ENCODE measurements around the gene LRMDA. TPM values are rescaled to one million over a fixed set of nuclear protein-coding genes. Genes with fewer than 3 reads are reported as not detected.

LRMDA gene
- total RNA-seq, 1 donor from 2014 or later: 2.1 TPM

DNA sequence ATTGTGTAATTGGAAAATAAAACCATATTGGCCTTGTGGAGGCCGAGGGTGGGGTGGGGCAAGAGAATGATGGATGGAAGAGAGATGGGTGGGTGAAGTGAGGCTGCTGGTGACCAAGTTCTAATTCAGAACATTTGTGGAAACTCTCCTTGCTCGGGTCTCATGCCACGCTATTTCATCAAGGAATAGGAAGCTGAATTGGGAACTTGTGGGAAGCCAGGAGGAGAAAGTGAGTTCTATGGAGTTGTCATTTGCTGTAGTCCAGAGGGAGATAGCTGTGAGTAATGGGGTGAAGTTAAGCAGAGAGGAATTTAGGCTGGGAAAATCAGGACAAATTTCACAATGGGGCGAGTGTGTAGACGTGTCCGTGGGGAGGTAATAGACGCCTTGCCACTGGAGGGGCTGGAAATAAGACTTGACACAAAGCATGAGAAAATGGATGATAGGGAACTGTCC, 339.2 kb downstream of the LRMDA start:
- H3K36me3 Mint-ChIP-seq (ENCODE audit: unreplicated experiment): no peaks in the 10 kb centered on the region
- no peak for DNase-seq
- no peak overlapping the region for H3K27ac Mint-ChIP-seq (ENCODE audit: unreplicated experiment)
- H3K9me3 Mint-ChIP-seq (ENCODE audit: unreplicated experiment): peaks cover 4% of the 10 kb centered on the region
- TF ChIP-seq, protein P1, sequence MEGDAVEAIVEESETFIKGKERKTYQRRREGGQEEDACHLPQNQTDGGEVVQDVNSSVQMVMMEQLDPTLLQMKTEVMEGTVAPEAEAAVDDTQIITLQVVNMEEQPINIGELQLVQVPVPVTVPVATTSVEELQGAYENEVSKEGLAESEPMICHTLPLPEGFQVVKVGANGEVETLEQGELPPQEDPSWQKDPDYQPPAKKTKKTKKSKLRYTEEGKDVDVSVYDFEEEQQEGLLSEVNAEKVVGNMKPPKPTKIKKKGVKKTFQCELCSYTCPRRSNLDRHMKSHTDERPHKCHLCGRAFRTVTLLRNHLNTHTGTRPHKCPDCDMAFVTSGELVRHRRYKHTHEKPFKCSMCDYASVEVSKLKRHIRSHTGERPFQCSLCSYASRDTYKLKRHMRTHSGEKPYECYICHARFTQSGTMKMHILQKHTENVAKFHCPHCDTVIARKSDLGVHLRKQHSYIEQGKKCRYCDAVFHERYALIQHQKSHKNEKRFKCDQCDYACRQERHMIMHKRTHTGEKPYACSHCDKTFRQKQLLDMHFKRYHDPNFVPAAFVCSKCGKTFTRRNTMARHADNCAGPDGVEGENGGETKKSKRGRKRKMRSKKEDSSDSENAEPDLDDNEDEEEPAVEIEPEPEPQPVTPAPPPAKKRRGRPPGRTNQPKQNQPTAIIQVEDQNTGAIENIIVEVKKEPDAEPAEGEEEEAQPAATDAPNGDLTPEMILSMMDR (IDR thresholded peaks at IDR 0.05; ENCODE audit: partially characterized antibody, unreplicated experiment): no peak
- H3K4me3 Mint-ChIP-seq (ENCODE audit: unreplicated experiment): no peak overlapping the region
- H3K4me1 Mint-ChIP-seq (ENCODE audit: low read depth, unreplicated experiment): peaks cover 4% of the 10 kb centered on the region
- H3K27me3 Mint-ChIP-seq (ENCODE audit: unreplicated experiment): peaks cover 2% of the 10 kb centered on the region

GRCh38 chr10:75771606-75772005, 340.2 kb downstream of the LRMDA start:
- H3K4me3 Mint-ChIP-seq (ENCODE audit: unreplicated experiment): no peak overlapping the region
- no peak overlapping the region for H3K27ac Mint-ChIP-seq (ENCODE audit: unreplicated experiment)
- H3K9me3 Mint-ChIP-seq (ENCODE audit: unreplicated experiment): peaks cover 4% of the 10 kb centered on the region
- peaks cover 2% of the 10 kb centered on the region for H3K27me3 Mint-ChIP-seq (ENCODE audit: unreplicated experiment)
- no peak for DNase-seq
- TF ChIP-seq, protein P1 (IDR thresholded peaks at IDR 0.05; ENCODE audit: partially characterized antibody, unreplicated experiment): no peak
- peaks cover 4% of the 10 kb centered on the region for H3K4me1 Mint-ChIP-seq (ENCODE audit: low read depth, unreplicated experiment)
- no peaks in the 10 kb centered on the region for H3K36me3 Mint-ChIP-seq (ENCODE audit: unreplicated experiment)

DNA sequence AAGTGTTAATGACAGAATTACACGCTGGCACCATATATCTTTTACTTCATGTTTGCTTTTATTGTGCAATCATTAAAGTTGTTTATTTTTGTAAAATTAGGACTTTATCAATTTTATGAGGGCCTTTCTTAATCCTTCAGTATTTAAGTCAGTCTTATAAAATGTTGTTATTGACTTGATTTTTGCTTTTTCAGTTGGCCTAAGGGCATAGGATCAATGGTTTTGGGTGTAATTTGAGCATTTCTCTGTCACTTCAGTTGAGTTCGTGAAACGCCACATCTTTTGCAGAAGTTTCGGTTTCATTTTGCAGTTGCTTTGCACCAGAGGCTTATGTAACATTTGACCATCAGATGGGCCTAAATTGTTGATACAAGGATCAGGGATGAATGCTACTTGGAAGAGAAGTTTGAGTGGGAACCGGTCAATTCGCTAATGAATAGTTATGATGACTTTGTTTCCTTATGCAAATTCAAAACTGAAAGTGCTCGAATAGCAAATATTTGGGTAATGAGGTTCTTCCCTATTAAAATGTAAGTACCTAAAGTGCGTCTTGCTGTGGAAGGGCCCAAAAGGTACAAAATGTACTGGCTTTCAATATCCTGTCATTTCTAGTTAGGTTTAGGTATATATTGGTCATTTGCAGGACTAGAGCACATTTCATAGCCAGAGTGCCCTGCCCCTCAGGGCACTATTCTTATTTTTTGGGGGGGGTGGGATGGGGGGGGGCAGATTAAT, 340.9 kb downstream of the LRMDA start:
- Mint-ChIP-seq H3K27me3 (ENCODE audit: unreplicated experiment) (peaks cover under 1% of the 10 kb centered on the region), H3K4me3 (ENCODE audit: unreplicated experiment) (no peak overlapping the region), H3K4me1 (ENCODE audit: low read depth, unreplicated experiment) (peaks cover 4% of the 10 kb centered on the region), H3K27ac (ENCODE audit: unreplicated experiment) (no peak overlapping the region), H3K9me3 (ENCODE audit: unreplicated experiment) (peaks cover 3% of the 10 kb centered on the region), H3K36me3 (ENCODE audit: unreplicated experiment) (no peaks in the 10 kb centered on the region)
- TF ChIP-seq, protein P1 (IDR thresholded peaks at IDR 0.05; ENCODE audit: partially characterized antibody, unreplicated experiment): no peak
- DNase-seq: no peak

- H3K9me3 Mint-ChIP-seq (ENCODE audit: unreplicated experiment): peaks cover 3% of the 10 kb centered on the region
- no peaks in the 10 kb centered on the region for H3K36me3 Mint-ChIP-seq (ENCODE audit: unreplicated experiment)
- DNase-seq: no peak
- no peak overlapping the region for H3K4me3 Mint-ChIP-seq (ENCODE audit: unreplicated experiment)
- H3K4me1 Mint-ChIP-seq (ENCODE audit: low read depth, unreplicated experiment): peaks cover 4% of the 10 kb centered on the region
- no peaks in the 10 kb centered on the region for H3K27me3 Mint-ChIP-seq (ENCODE audit: unreplicated experiment)
- no peak overlapping the region for H3K27ac Mint-ChIP-seq (ENCODE audit: unreplicated experiment)
- TF ChIP-seq, protein P1 (IDR thresholded peaks at IDR 0.05; ENCODE audit: partially characterized antibody, unreplicated experiment): no peak
Observed at GRCh38 chr10:75773231-75773780, 341.9 kb downstream of the LRMDA start.
